Ectodermal cell (in vitro differentiated cells): Measurements from ENCODE around the gene OMD.

ENCODE experiments used
- H3K27ac ChIP-seq: 2 replicates; pipeline ENCODE4 v1.7.0; 2013; ENCODE audit warnings: mild to moderate bottlenecking, low read depth, low read length; ENCODE audit not compliant: insufficient read depth, poor library complexity, severe bottlenecking
- H3K27me3 ChIP-seq: 2 replicates; pipeline ENCODE4 v1.7.0; 2013; ENCODE audit warnings: mild to moderate bottlenecking, low read length; ENCODE audit not compliant: insufficient read depth, control insufficient read depth, poor library complexity, severe bottlenecking
- H3K36me3 ChIP-seq: one replicate; pipeline ENCODE4 v1.7.0; 2013; ENCODE audit warnings: low read length; ENCODE audit not compliant: control insufficient read depth, insufficient read depth
- H3K4me1 ChIP-seq: one replicate; pipeline ENCODE4 v1.7.0; 2013; ENCODE audit warnings: low read length; ENCODE audit not compliant: control insufficient read depth, insufficient read depth
- H3K4me3 ChIP-seq: 2 replicates; pipeline ENCODE4 v1.7.0; 2013; ENCODE audit warnings: low read depth, low read length, control low read depth; ENCODE audit not compliant: insufficient read depth
- H3K9me3 ChIP-seq: 2 replicates; pipeline ENCODE4 v1.7.0; 2013; ENCODE audit warnings: mild to moderate bottlenecking, low read length, moderate library complexity; ENCODE audit not compliant: control insufficient read depth
- WGBS, 2 experiments: methylation state at CpG; one replicate each; pipeline ENCODE4 v1.1.7; 2013; ENCODE audit warnings: missing lambda C conversion rate in 2 of 2; 5-methylcytosine and 5-hydroxymethylcytosine counted together

The OMD gene

GRCh38 chr9:92439921-92440750 lies 15.9 kb upstream of the OMD start:
- Histone ChIP-seq H3K9me3 (no peaks in the 10 kb centered on the region), H3K27ac (no peak overlapping the region), H3K4me1 (no peaks in the 10 kb centered on the region), H3K36me3 (no peaks in the 10 kb centered on the region), H3K27me3 (no peaks in the 10 kb centered on the region), H3K4me3 (no peak overlapping the region)
- 89 to 92% methylated on average over 5 of the region's 5 CpGs for WGBS, 2 experiments

DNA sequence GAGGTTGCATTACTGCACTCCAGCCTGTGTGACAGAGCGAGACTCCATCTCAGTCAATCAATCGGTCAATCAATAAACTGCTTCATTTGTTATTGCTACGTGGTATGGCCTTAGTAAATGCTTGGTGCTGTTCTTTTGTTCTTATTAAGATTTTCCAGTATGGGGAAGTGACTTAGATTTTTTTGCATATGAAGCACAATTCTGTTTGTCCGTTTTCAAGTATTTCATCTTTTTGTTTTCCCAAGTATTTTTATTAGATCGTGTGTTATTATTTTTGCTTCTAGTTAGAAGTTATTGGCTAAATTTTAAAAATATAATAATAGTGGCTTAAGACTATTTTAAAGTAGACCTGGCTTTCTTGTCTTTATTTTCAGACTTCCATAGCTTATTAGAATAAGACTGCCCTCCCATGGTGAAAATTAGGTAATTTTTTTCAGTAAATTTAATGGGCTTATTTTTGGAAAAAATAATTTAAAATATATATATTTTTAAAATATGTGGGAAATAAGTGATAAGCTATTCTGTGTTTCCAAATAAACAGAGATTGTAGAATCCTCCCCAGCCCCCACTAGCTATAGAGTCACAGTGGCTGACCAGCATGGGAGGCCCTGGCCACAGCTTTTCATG lies 14.7 kb upstream of the OMD start:
- 93 to 96% methylated on average over 4 to 5 of the region's 5 CpGs for WGBS, 2 experiments
- H3K27ac ChIP-seq: no peak overlapping the region
- H3K36me3 ChIP-seq: no peaks in the 10 kb centered on the region
- no peaks in the 10 kb centered on the region for H3K27me3 ChIP-seq
- H3K9me3 ChIP-seq: no peaks in the 10 kb centered on the region
- no peak overlapping the region for H3K4me3 ChIP-seq
- H3K4me1 ChIP-seq: no peaks in the 10 kb centered on the region

DNA sequence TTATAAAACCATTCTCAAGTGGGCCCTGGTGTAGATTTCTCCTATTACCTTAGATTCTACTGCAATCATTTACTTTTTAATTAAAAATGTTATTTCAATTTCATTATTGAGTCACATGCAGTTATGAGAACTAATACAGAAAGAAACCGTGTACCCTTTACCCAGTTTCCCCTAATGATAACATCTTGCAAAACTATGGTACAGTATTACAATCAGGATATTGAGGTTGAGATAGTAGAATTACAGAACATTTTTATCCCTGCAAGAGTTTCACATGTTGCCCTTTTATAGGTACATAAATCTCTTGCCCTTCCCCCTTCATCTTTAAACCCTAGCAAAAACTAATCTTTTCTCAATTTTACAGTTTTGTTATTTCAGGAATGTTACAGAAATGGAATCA lies 11.0 kb upstream of the OMD start:
- Histone ChIP-seq H3K9me3 (no peaks in the 10 kb centered on the region), H3K27me3 (no peaks in the 10 kb centered on the region), H3K4me1 (no peaks in the 10 kb centered on the region), H3K4me3 (no peak overlapping the region), H3K27ac (no peak overlapping the region), H3K36me3 (no peaks in the 10 kb centered on the region)
- WGBS, 2 experiments: no CpG with 5 or more reads among the region's 1 CpG

- 94 to 100% methylated on average over 3 to 4 of the region's 5 CpGs for WGBS, 2 experiments
- H3K4me3 ChIP-seq: no peak overlapping the region
- H3K36me3 ChIP-seq: no peaks in the 10 kb centered on the region
- H3K4me1 ChIP-seq: no peaks in the 10 kb centered on the region
- no peaks in the 10 kb centered on the region for H3K27me3 ChIP-seq
- no peak overlapping the region for H3K27ac ChIP-seq
- H3K9me3 ChIP-seq: no peaks in the 10 kb centered on the region
Observed at GRCh38 chr9:92432972-92433548, 8.8 kb upstream of the OMD start.

- Histone ChIP-seq H3K27ac (no peak overlapping the region), H3K4me3 (no peak overlapping the region), H3K9me3 (no peaks in the 10 kb centered on the region), H3K27me3 (no peaks in the 10 kb centered on the region), H3K4me1 (no peaks in the 10 kb centered on the region), H3K36me3 (no peaks in the 10 kb centered on the region)
- WGBS, 2 experiments: 97% methylated on average over 5 of the region's 5 CpGs
Observed at GRCh38 chr9:92432350-92432749, 8.1 kb upstream of the OMD start.

DNA sequence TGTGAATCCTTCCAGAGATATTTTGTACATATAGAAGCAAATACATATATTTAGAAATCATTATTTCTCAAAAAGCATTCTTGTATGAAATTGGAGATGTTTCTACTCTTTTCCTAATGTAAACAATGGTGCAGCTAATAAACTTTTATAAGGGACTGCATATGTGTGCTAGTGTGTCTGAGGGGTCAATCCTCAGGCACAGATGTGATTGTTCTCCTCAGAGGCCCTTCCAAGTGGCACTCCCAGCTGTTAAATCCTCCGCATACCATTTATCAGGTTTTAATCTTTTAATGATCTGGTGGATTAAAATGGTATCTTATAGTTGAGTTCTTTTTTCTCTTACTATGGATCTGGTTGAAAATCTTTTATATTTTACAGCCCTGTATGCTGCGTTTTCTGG lies 5.6 kb upstream of the OMD start:
- Histone ChIP-seq H3K36me3 (no peaks in the 10 kb centered on the region), H3K4me3 (no peak overlapping the region), H3K9me3 (no peaks in the 10 kb centered on the region), H3K4me1 (no peaks in the 10 kb centered on the region), H3K27ac (no peak overlapping the region), H3K27me3 (no peaks in the 10 kb centered on the region)
- 50 to 83% methylated on average over 1 to 2 of the region's 2 CpGs for WGBS, 2 experiments

DNA sequence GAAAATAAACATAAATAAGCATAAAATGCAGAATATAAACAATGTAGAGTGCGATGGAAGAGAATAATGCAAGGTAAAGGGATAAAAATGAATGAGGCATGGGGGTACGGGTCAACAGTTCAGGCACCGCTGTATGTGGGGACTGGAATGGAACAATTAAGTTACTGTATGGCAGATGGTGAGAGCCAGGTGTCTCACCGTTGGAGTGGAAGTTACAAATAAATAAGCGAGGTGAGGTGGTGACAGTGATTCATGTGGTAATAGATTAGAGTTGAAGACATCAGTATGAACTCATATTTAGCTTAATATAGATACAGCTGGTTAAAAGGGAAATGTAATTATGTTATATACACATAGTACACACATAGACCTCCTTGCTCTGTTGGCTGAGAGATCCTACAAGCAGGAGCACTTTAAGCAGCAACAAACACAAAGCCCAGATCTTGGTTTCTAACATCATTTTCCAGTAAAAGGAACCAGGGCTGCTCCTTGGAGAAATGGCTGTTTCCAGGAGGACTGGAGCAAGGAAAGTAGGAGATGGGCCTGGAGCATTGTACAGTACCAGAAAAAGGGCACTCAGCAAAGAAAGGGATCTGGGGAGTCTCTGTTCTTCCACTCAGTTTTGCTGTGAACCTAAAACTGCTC lies 2.4 kb upstream of the OMD start:
- 90% methylated on average over 4 to 5 of the region's 5 CpGs for WGBS, 2 experiments
- Histone ChIP-seq H3K4me3 (no peak overlapping the region), H3K4me1 (no peaks in the 10 kb centered on the region), H3K27me3 (no peaks in the 10 kb centered on the region), H3K27ac (no peak overlapping the region), H3K9me3 (no peaks in the 10 kb centered on the region), H3K36me3 (no peaks in the 10 kb centered on the region)

GRCh38 chr9:92425474-92425873 lies 1.2 kb upstream of the OMD start:
- H3K9me3 ChIP-seq: no peaks in the 10 kb centered on the region
- WGBS, 2 experiments: 73 to 87% methylated on average over 1 to 2 of the region's 2 CpGs
- H3K36me3 ChIP-seq: no peaks in the 10 kb centered on the region
- no peak overlapping the region for H3K4me3 ChIP-seq
- no peak overlapping the region for H3K27ac ChIP-seq
- no peaks in the 10 kb centered on the region for H3K27me3 ChIP-seq
- H3K4me1 ChIP-seq: no peaks in the 10 kb centered on the region

DNA sequence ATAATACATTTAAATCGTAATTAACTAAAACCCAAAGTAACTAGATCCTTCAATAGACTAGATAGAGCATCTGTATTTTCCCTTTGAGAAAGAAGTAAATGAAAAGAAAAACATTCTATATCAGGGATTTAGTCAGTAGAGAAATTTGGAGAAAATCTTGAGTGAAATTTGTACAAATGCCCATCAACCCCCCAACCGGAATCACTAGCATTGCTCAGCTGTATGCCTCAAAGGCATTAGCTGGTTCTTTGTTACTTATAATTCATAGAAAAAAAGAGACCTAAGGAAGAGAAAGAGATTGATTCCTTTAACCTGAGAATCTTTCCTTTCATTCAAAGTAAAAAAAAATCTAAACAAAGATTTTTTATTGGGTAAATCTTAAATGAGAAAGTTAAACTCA lies 659 bp downstream of the OMD start:
- H3K27ac ChIP-seq: no peak overlapping the region
- 86% methylated on average over 1 of the region's 2 CpGs; no CpG with 5 or more reads in 1 of the 2 experiments for WGBS, 2 experiments
- no peaks in the 10 kb centered on the region for H3K36me3 ChIP-seq

More for the DNA sequence above, 659 bp downstream of the OMD start:
- Histone ChIP-seq H3K4me3 (no peak overlapping the region), H3K9me3 (no peaks in the 10 kb centered on the region), H3K27me3 (no peaks in the 10 kb centered on the region), H3K4me1 (no peaks in the 10 kb centered on the region)
